ENCODE data around the gene SACS. TPM values are rescaled to one million over a fixed set of nuclear protein-coding genes. Genes with fewer than 3 reads are reported as not detected.
A peak's percentile ranks its signal among the peaks of the same experiment; 100 is the strongest.

The SACS gene
- total RNA-seq, 4 donors from 2014 or later: 60.8 to 77.5 (median 65.4) TPM

GRCh38 chr13:23356368-23356767, 77.1 kb downstream of the SACS start:
- no peak for ATAC-seq
- H3K4me3 ChIP-seq: no peak overlapping the region

GRCh38 chr13:23354520-23354919, 79.0 kb downstream of the SACS start:
- H3K9me3 ChIP-seq: no peaks in the 10 kb centered on the region
- no peak for TF ChIP-seq POLR2A (IDR thresholded peaks at IDR 0.05)
- no peak for TF ChIP-seq POLR2AphosphoS5 (IDR thresholded peaks at IDR 0.05)
- no peak for TF ChIP-seq EP300 (IDR thresholded peaks at IDR 0.05)
- TF ChIP-seq CTCF (IDR thresholded peaks at IDR 0.05): no peak
- 100% methylated on average over 5 of the region's 5 CpGs; no CpG with 5 or more reads in 1 of the 2 donors for WGBS, 2 donors (ENCODE audit: low coverage in 1 of 2)
- no peaks in the 10 kb centered on the region for H3K27me3 ChIP-seq
- peaks cover 0 to 69% of the 10 kb centered on the region in 2 donors for H3K36me3 ChIP-seq
- no peak overlapping the region for H3K27ac ChIP-seq
- peaks cover 4 to 42% (median 8%) of the 10 kb centered on the region in 3 donors for H3K4me1 ChIP-seq
- no peak overlapping the region for H3K4me3 ChIP-seq
- no peak for ATAC-seq

More at GRCh38 chr13:23356368-23356767, 77.1 kb downstream of the SACS start:
- 57% methylated on average over 2 of the region's 2 CpGs; no CpG with 5 or more reads in 1 of the 2 donors for WGBS, 2 donors (ENCODE audit: low coverage in 1 of 2)
- TF ChIP-seq CTCF (IDR thresholded peaks at IDR 0.05): no peak
- no peak for TF ChIP-seq POLR2AphosphoS5 (IDR thresholded peaks at IDR 0.05)
- no peak for TF ChIP-seq POLR2A (IDR thresholded peaks at IDR 0.05)
- TF ChIP-seq EP300 (IDR thresholded peaks at IDR 0.05): no peak
- H3K36me3 ChIP-seq: peaks cover 0 to 79% of the 10 kb centered on the region in 2 donors
- no peak overlapping the region for H3K27ac ChIP-seq
- peaks cover 0 to 30% (median 0%) of the 10 kb centered on the region in 3 donors for H3K4me1 ChIP-seq
- no peaks in the 10 kb centered on the region for H3K9me3 ChIP-seq
- H3K27me3 ChIP-seq: no peaks in the 10 kb centered on the region

- Histone ChIP-seq H3K36me3 (peaks cover 0 to 45% of the 10 kb centered on the region in 2 donors), H3K4me3 (no peak overlapping the region), H3K27me3 (no peaks in the 10 kb centered on the region), H3K9me3 (no peaks in the 10 kb centered on the region), H3K4me1 (peaks cover 4 to 63% (median 25%) of the 10 kb centered on the region in 3 donors), H3K27ac (no peak overlapping the region)
- TF ChIP-seq POLR2A (IDR thresholded peaks at IDR 0.05) (no peak), POLR2AphosphoS5 (IDR thresholded peaks at IDR 0.05) (no peak), CTCF (IDR thresholded peaks at IDR 0.05) (no peak), EP300 (IDR thresholded peaks at IDR 0.05) (no peak)
- 65 to 66% methylated on average over 4 of the region's 4 CpGs for WGBS, 2 donors (ENCODE audit: low coverage in 1 of 2)
- no peak for ATAC-seq
Observed at GRCh38 chr13:23352161-23352560, 81.3 kb downstream of the SACS start.

- peak overlapping the region; percentile 65 to 91 (median 78) for H3K27ac ChIP-seq
Observed at GRCh38 chr13:23350009-23350408, 83.5 kb downstream of the SACS start.

More at GRCh38 chr13:23350009-23350408, 83.5 kb downstream of the SACS start:
- no peak for TF ChIP-seq POLR2A (IDR thresholded peaks at IDR 0.05)
- no peak for TF ChIP-seq EP300 (IDR thresholded peaks at IDR 0.05)
- TF ChIP-seq CTCF (IDR thresholded peaks at IDR 0.05): no peak
- TF ChIP-seq POLR2AphosphoS5 (IDR thresholded peaks at IDR 0.05): no peak
- Histone ChIP-seq H3K36me3 (peaks cover 0 to 31% of the 10 kb centered on the region in 2 donors), H3K27me3 (no peaks in the 10 kb centered on the region), H3K4me1 (peaks cover 4 to 80% (median 29%) of the 10 kb centered on the region in 3 donors), H3K9me3 (no peaks in the 10 kb centered on the region), H3K4me3 (no peak overlapping the region)
- 59 to 73% methylated on average over 3 of the region's 3 CpGs for WGBS, 2 donors (ENCODE audit: low coverage in 1 of 2)
- ATAC-seq: no peak

Measured in gastroesophageal sphincter (tissue), 4 donors.